Measurements from ENCODE around the gene ATXN1. TPM values are rescaled to one million over a fixed set of nuclear protein-coding genes. Genes with fewer than 3 reads are reported as not detected.

The ATXN1 gene
- total and polyA plus RNA-seq, 2 experiments from 2014 or later: 4.8 to 9.1 TPM

- TF ChIP-seq, protein P1, sequence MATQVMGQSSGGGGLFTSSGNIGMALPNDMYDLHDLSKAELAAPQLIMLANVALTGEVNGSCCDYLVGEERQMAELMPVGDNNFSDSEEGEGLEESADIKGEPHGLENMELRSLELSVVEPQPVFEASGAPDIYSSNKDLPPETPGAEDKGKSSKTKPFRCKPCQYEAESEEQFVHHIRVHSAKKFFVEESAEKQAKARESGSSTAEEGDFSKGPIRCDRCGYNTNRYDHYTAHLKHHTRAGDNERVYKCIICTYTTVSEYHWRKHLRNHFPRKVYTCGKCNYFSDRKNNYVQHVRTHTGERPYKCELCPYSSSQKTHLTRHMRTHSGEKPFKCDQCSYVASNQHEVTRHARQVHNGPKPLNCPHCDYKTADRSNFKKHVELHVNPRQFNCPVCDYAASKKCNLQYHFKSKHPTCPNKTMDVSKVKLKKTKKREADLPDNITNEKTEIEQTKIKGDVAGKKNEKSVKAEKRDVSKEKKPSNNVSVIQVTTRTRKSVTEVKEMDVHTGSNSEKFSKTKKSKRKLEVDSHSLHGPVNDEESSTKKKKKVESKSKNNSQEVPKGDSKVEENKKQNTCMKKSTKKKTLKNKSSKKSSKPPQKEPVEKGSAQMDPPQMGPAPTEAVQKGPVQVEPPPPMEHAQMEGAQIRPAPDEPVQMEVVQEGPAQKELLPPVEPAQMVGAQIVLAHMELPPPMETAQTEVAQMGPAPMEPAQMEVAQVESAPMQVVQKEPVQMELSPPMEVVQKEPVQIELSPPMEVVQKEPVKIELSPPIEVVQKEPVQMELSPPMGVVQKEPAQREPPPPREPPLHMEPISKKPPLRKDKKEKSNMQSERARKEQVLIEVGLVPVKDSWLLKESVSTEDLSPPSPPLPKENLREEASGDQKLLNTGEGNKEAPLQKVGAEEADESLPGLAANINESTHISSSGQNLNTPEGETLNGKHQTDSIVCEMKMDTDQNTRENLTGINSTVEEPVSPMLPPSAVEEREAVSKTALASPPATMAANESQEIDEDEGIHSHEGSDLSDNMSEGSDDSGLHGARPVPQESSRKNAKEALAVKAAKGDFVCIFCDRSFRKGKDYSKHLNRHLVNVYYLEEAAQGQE (IDR thresholded peaks at IDR 0.05; ENCODE audit: unreplicated experiment): no peak
- TF ChIP-seq EZH2phosphoT487 (IDR thresholded peaks at IDR 0.05; ENCODE audit: unreplicated experiment) (no peak), ZNF331 (CRISPR knock-in tag; IDR thresholded peaks at IDR 0.05; ENCODE audit: low read depth) (no peak)
Measured at GRCh38 chr6:16352821-16353438, 408.3 kb downstream of the ATXN1 start (continued).

GRCh38 chr6:16352258-16352635, 409.0 kb downstream of the ATXN1 start:
- Mint-ChIP-seq H3K9me3 (no peaks in the 10 kb centered on the region), H3K27me3 (ENCODE audit: insufficient read depth, low read depth, poor library complexity) (peaks cover 6% of the 10 kb centered on the region), H3K4me3 (no peak overlapping the region), H3K4me1 (peaks cover 5% of the 10 kb centered on the region), H3K27ac (no peak overlapping the region), H3K36me3 (ENCODE audit: low read depth) (no peaks in the 10 kb centered on the region)
- Histone ChIP-seq H4K20me1 (replicated peaks; ENCODE audit: insufficient read depth) (no peaks in the 10 kb centered on the region), H3K36me3 (ENCODE audit: insufficient read depth) (no peaks in the 10 kb centered on the region), H3K27me3 (ENCODE audit: insufficient read depth) (no peaks in the 10 kb centered on the region), H3K4me1 (ENCODE audit: insufficient read depth) (no peaks in the 10 kb centered on the region), H3F3A (replicated peaks; ENCODE audit: low read depth) (no peaks in the 10 kb centered on the region), H3K79me2 (replicated peaks; ENCODE audit: insufficient read depth) (no peaks in the 10 kb centered on the region), H3K9me2 (ENCODE audit: insufficient read depth) (no peaks in the 10 kb centered on the region), H3K4me2 (no peak overlapping the region), H3K4me3 (no peak overlapping the region), H2AFZ (no peak overlapping the region), H3K27ac (ENCODE audit: low read depth) (no peak overlapping the region)
- DNase-seq (ENCODE audit: low spot score) (no peak), ATAC-seq (no peak)
- TF ChIP-seq POLR2AphosphoS5 (IDR thresholded peaks at IDR 0.05; ENCODE audit: low read depth) (no peak), EZH2 (IDR thresholded peaks at IDR 0.05; ENCODE audit: low read depth, unreplicated experiment) (no peak), STAT1 (IDR thresholded peaks at IDR 0.05; ENCODE audit: unreplicated experiment) (no peak)
- TF ChIP-seq, protein P2, sequence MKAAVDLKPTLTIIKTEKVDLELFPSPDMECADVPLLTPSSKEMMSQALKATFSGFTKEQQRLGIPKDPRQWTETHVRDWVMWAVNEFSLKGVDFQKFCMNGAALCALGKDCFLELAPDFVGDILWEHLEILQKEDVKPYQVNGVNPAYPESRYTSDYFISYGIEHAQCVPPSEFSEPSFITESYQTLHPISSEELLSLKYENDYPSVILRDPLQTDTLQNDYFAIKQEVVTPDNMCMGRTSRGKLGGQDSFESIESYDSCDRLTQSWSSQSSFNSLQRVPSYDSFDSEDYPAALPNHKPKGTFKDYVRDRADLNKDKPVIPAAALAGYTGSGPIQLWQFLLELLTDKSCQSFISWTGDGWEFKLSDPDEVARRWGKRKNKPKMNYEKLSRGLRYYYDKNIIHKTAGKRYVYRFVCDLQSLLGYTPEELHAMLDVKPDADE (IDR thresholded peaks at IDR 0.05): no peak
- TF ChIP-seq, protein P3, sequence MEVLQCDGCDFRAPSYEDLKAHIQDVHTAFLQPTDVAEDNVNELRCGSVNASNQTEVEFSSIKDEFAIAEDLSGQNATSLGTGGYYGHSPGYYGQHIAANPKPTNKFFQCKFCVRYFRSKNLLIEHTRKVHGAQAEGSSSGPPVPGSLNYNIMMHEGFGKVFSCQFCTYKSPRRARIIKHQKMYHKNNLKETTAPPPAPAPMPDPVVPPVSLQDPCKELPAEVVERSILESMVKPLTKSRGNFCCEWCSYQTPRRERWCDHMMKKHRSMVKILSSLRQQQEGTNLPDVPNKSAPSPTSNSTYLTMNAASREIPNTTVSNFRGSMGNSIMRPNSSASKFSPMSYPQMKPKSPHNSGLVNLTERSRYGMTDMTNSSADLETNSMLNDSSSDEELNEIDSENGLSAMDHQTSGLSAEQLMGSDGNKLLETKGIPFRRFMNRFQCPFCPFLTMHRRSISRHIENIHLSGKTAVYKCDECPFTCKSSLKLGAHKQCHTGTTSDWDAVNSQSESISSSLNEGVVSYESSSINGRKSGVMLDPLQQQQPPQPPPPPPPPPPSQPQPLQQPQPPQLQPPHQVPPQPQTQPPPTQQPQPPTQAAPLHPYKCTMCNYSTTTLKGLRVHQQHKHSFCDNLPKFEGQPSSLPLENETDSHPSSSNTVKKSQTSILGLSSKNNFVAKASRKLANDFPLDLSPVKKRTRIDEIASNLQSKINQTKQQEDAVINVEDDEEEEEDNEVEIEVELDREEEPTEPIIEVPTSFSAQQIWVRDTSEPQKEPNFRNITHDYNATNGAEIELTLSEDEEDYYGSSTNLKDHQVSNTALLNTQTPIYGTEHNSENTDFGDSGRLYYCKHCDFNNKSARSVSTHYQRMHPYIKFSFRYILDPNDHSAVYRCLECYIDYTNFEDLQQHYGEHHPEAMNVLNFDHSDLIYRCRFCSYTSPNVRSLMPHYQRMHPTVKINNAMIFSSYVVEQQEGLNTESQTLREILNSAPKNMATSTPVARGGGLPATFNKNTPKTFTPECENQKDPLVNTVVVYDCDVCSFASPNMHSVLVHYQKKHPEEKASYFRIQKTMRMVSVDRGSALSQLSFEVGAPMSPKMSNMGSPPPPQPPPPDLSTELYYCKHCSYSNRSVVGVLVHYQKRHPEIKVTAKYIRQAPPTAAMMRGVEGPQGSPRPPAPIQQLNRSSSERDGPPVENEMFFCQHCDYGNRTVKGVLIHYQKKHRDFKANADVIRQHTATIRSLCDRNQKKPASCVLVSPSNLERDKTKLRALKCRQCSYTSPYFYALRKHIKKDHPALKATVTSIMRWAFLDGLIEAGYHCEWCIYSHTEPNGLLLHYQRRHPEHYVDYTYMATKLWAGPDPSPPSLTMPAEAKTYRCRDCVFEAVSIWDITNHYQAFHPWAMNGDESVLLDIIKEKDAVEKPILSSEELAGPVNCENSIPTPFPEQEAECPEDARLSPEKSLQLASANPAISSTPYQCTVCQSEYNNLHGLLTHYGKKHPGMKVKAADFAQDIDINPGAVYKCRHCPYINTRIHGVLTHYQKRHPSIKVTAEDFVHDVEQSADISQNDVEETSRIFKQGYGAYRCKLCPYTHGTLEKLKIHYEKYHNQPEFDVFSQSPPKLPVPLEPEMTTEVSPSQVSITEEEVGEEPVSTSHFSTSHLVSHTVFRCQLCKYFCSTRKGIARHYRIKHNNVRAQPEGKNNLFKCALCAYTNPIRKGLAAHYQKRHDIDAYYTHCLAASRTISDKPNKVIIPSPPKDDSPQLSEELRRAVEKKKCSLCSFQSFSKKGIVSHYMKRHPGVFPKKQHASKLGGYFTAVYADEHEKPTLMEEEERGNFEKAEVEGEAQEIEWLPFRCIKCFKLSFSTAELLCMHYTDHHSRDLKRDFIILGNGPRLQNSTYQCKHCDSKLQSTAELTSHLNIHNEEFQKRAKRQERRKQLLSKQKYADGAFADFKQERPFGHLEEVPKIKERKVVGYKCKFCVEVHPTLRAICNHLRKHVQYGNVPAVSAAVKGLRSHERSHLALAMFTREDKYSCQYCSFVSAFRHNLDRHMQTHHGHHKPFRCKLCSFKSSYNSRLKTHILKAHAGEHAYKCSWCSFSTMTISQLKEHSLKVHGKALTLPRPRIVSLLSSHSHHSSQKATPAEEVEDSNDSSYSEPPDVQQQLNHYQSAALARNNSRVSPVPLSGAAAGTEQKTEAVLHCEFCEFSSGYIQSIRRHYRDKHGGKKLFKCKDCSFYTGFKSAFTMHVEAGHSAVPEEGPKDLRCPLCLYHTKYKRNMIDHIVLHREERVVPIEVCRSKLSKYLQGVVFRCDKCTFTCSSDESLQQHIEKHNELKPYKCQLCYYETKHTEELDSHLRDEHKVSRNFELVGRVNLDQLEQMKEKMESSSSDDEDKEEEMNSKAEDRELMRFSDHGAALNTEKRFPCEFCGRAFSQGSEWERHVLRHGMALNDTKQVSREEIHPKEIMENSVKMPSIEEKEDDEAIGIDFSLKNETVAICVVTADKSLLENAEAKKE (CRISPR knock-in tag; IDR thresholded peaks at IDR 0.05): no peak
- TF ChIP-seq, protein P1 (IDR thresholded peaks at IDR 0.05; ENCODE audit: unreplicated experiment): no peak

Data from GM23338 (cell line).